ENCODE results near the gene KMT2B. TPM values are rescaled to one million over a fixed set of nuclear protein-coding genes. Genes with fewer than 3 reads are reported as not detected.
"Not testable (repeated sequence)": the region's sequence is repeated elsewhere in the genome, so short reads cannot be mapped to it uniquely, and the experiment has no call there.

Gene KMT2B
- total RNA-seq, 1 experiment from 2014 or later, result 21.4 TPM

DNA sequence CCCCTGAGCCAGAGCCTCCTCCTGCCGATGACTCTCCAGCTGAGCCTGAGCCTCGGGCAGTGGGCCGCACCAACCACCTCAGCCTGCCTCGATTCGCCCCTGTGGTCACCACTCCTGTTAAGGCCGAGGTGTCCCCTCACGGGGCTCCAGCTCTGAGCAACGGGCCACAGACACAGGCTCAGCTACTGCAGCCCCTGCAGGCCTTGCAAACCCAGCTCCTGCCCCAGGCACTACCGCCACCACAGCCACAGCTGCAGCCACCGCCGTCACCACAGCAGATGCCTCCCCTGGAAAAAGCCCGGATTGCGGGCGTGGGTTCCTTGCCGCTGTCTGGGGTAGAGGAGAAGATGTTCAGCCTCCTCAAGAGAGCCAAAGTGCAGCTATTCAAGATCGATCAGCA lies 3.6 kb downstream of the KMT2B start:
- Histone ChIP-seq H3K4me2 (ENCODE audit: low read depth, low read length, poor library complexity, severe bottlenecking) (no peak overlapping the region), H3K36me3 (ENCODE audit: insufficient read depth, low read length) (peaks cover 11% of the 10 kb centered on the region), H3K9me2 (replicated peaks; ENCODE audit: insufficient read depth, low read length) (no peaks in the 10 kb centered on the region)

DNA sequence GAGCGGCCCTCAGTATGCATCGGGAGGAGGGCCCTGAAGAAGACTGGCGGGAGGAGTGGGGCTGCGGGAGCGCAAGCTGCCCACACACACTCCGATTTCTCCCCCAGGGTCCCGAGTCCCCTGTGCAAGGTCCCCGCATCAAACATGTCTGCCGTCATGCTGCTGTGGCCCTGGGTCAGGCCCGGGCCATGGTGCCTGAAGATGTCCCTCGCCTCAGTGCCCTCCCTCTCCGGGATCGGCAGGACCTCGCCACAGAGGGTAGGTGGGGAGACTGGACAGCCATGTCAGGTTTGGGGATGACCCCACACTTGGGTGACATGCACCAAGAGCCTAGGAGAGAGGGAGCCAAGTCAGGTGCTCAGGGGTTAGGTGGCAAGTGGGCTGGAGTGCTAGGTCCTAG lies 4.7 kb downstream of the KMT2B start:
- Histone ChIP-seq H3K9me2 (replicated peaks; ENCODE audit: insufficient read depth, low read length) (no peaks in the 10 kb centered on the region), H4K20me1 (ENCODE audit: insufficient read depth, low read depth, low read length) (peaks cover 22% of the 10 kb centered on the region; the same call in 1 of the 2 replicates), H3K79me2 (ENCODE audit: low read length) (peaks cover 22% of the 10 kb centered on the region), H3K27ac (ENCODE audit: low read length) (no peak overlapping the region), H2AFZ (ENCODE audit: low read length) (no peak overlapping the region), H3K9me3 (ENCODE audit: low read length) (no peaks in the 10 kb centered on the region), H3K4me3 (ENCODE audit: low read length) (no peak overlapping the region), H3K36me3 (ENCODE audit: insufficient read depth, low read length) (peaks cover 11% of the 10 kb centered on the region), H3K9ac (ENCODE audit: low read length) (no peak overlapping the region), H3K4me1 (ENCODE audit: low read length) (peaks cover 8% of the 10 kb centered on the region), H3K4me2 (ENCODE audit: low read depth, low read length, poor library complexity, severe bottlenecking) (no peak overlapping the region), H3K27me3 (ENCODE audit: low read length) (no peaks in the 10 kb centered on the region)
- DNase-seq, result no peak

More for the DNA sequence above, 3.6 kb downstream of the KMT2B start:
- H2AFZ ChIP-seq (ENCODE audit: low read length), result no peak overlapping the region
- H3K27me3 ChIP-seq (ENCODE audit: low read length), result no peaks in the 10 kb centered on the region
- peaks cover 22% of the 10 kb centered on the region for H3K79me2 ChIP-seq (ENCODE audit: low read length)
- H3K27ac ChIP-seq (ENCODE audit: low read length), result no peak overlapping the region
- no peak overlapping the region for H3K4me3 ChIP-seq (ENCODE audit: low read length)
- no peak overlapping the region for H3K9ac ChIP-seq (ENCODE audit: low read length)
- peaks cover 22% of the 10 kb centered on the region; the same call in 1 of the 2 replicates for H4K20me1 ChIP-seq (ENCODE audit: insufficient read depth, low read depth, low read length)
- DNase-seq, result no peak
- H3K4me1 ChIP-seq (ENCODE audit: low read length), result peaks cover 12% of the 10 kb centered on the region
- no peaks in the 10 kb centered on the region for H3K9me3 ChIP-seq (ENCODE audit: low read length)

DNA sequence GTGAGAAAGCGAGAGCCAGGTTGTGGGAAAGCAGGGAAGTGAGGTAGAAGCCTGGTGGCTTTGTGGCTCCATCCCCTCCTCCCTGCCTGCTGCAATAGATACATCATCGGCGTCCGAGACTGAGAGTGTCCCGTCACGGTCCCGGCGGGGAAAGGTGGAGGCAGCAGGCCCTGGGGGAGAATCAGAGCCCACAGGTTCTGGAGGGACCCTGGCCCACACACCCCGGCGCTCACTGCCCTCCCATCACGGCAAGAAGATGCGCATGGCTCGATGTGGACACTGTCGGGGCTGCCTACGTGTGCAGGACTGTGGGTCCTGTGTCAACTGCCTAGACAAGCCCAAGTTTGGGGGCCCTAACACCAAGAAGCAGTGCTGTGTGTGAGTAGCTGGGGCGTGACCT lies 5.1 kb downstream of the KMT2B start:
- Histone ChIP-seq H3K27me3 (ENCODE audit: low read length) (no peaks in the 10 kb centered on the region), H3K27ac (ENCODE audit: low read length) (no peak overlapping the region), H3K79me2 (ENCODE audit: low read length) (peaks cover 22% of the 10 kb centered on the region), H4K20me1 (ENCODE audit: insufficient read depth, low read depth, low read length) (peaks cover 22% of the 10 kb centered on the region; the same call in 1 of the 2 replicates), H3K4me1 (ENCODE audit: low read length) (peaks cover 8% of the 10 kb centered on the region), H2AFZ (ENCODE audit: low read length) (no peak overlapping the region), H3K4me3 (ENCODE audit: low read length) (no peak overlapping the region), H3K9me3 (ENCODE audit: low read length) (no peaks in the 10 kb centered on the region), H3K4me2 (ENCODE audit: low read depth, low read length, poor library complexity, severe bottlenecking) (no peak overlapping the region), H3K36me3 (ENCODE audit: insufficient read depth, low read length) (peaks cover 11% of the 10 kb centered on the region), H3K9ac (ENCODE audit: low read length) (no peak overlapping the region), H3K9me2 (replicated peaks; ENCODE audit: insufficient read depth, low read length) (no peaks in the 10 kb centered on the region)
- DNase-seq, result no peak

DNA sequence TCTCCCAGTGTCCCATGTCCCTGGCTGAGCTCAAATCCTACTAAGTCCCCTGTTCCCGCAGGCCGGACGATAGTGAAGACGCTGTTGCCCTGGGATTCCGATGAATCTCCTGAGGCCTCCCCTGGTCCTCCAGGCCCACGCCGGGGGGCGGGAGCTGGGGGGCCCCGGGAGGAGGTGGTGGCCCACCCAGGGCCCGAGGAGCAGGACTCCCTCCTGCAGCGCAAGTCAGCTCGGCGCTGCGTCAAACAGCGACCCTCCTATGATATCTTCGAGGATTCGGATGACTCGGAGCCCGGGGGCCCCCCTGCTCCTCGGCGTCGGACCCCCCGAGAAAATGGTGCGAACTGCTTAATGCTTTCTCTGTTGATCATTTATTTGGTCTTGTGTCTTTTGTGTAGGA lies 5.9 kb downstream of the KMT2B start:
- DNase-seq, result no peak
- no peak overlapping the region for H3K4me2 ChIP-seq (ENCODE audit: low read depth, low read length, poor library complexity, severe bottlenecking)
- no peaks in the 10 kb centered on the region for H3K9me2 ChIP-seq (replicated peaks; ENCODE audit: insufficient read depth, low read length)
- no peak overlapping the region for H3K9ac ChIP-seq (ENCODE audit: low read length)
- no peaks in the 10 kb centered on the region for H3K27me3 ChIP-seq (ENCODE audit: low read length)
- H3K36me3 ChIP-seq (ENCODE audit: insufficient read depth, low read length), result peaks cover 11% of the 10 kb centered on the region
- peaks cover 20% of the 10 kb centered on the region; the same call in 1 of the 2 replicates for H4K20me1 ChIP-seq (ENCODE audit: insufficient read depth, low read depth, low read length)
- no peaks in the 10 kb centered on the region for H3K9me3 ChIP-seq (ENCODE audit: low read length)
- peaks cover 8% of the 10 kb centered on the region for H3K4me1 ChIP-seq (ENCODE audit: low read length)
- no peak overlapping the region for H3K4me3 ChIP-seq (ENCODE audit: low read length)
- H3K79me2 ChIP-seq (ENCODE audit: low read length), result peaks cover 16% of the 10 kb centered on the region
- H3K27ac ChIP-seq (ENCODE audit: low read length), result no peak overlapping the region
- no peak overlapping the region for H2AFZ ChIP-seq (ENCODE audit: low read length)

DNA sequence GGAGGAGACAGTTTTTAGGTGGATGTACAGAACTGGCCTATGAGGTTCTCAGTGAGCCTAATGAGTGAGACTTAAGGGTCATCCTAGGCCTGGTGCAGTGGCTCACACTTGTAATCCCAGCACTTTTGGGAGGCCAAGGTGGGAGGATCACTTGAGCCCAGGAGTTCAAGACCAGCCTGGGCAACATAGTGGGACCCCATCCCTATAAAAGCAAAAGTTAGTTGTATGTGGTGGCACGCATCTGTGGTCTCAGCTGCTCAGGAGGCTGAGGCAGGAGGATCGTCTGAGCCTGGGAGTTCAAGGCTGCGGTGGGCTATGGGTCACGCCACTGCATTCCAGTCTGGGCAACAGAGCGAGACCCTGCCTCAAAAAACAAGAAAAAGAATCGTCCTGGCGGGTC lies 6.3 kb downstream of the KMT2B start:
- peaks cover 11% of the 10 kb centered on the region for H3K36me3 ChIP-seq (ENCODE audit: insufficient read depth, low read length)
- not testable (repeated sequence) for DNase-seq; H3K27me3 ChIP-seq (ENCODE audit: low read length); H3K27ac ChIP-seq (ENCODE audit: low read length); H3K9me3 ChIP-seq (ENCODE audit: low read length); H3K4me3 ChIP-seq (ENCODE audit: low read length); H2AFZ ChIP-seq (ENCODE audit: low read length); H3K9me2 ChIP-seq (replicated peaks; ENCODE audit: insufficient read depth, low read length); H3K4me2 ChIP-seq (ENCODE audit: low read depth, low read length, poor library complexity, severe bottlenecking); H3K4me1 ChIP-seq (ENCODE audit: low read length); H3K9ac ChIP-seq (ENCODE audit: low read length)
- H4K20me1 ChIP-seq (ENCODE audit: insufficient read depth, low read depth, low read length), result peaks cover 15% of the 10 kb centered on the region; the same call in 1 of the 2 replicates
- peaks cover 12% of the 10 kb centered on the region for H3K79me2 ChIP-seq (ENCODE audit: low read length)

DNA sequence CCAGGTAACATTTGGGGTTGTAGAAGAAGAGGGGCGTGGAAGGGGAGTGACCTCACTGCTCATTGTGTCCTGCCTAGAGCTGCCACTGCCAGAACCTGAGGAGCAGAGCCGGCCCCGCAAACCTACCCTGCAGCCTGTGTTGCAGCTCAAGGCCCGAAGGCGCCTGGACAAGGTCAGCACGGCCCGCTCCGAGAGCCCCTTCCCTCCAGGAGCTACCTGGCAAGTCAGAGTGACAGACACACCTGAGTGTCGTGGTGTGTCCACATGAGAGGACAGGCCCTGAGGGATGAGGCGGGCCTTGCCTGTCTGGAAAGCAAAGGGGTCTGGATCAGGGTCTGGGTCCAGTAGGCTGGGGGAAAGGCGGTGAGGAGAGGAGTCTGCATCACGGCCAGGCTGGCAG lies 6.8 kb downstream of the KMT2B start:
- Histone ChIP-seq H3K4me2 (ENCODE audit: low read depth, low read length, poor library complexity, severe bottlenecking) (no peak overlapping the region), H3K79me2 (ENCODE audit: low read length) (peaks cover 7% of the 10 kb centered on the region)

DNA sequence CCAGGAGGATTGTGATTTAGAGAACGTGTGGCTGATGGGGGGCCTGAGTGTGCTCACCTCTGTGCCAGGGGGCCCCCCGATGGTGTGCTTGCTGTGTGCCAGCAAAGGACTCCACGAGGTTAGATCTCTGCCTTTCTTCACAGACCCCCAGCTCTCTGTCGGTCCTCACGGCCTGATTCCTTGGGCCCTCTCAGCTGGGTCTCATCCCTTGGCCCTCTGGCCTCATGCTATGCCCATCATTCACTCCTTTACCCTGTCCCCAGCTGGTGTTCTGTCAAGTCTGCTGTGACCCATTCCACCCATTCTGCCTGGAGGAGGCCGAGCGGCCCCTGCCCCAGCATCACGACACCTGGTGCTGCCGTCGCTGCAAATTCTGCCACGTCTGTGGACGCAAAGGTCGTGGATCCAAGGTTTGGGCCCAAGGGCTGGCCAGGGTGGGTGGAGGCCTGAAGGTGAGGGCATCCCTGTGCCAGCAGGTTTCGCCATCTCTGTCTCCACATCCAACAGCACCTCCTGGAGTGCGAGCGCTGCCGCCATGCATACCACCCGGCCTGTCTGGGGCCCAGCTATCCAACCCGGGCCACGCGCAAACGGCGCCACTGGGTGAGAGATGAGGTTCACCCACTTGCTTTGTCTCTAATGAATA lies 7.5 kb downstream of the KMT2B start:
- H4K20me1 ChIP-seq (ENCODE audit: insufficient read depth, low read depth, low read length), result 0 out of 2 replicates have a peak, but pooled peaks cover 4% of the 10 kb centered on the region
- H3K9me3 ChIP-seq (ENCODE audit: low read length), result no peaks in the 10 kb centered on the region
- no peak overlapping the region for H2AFZ ChIP-seq (ENCODE audit: low read length)
- H3K9me2 ChIP-seq (replicated peaks; ENCODE audit: insufficient read depth, low read length), result no peaks in the 10 kb centered on the region
- no peak overlapping the region for H3K4me2 ChIP-seq (ENCODE audit: low read depth, low read length, poor library complexity, severe bottlenecking)
- no peak overlapping the region for H3K27ac ChIP-seq (ENCODE audit: low read length)
- no peaks in the 10 kb centered on the region for H3K27me3 ChIP-seq (ENCODE audit: low read length)
- H3K4me1 ChIP-seq (ENCODE audit: low read length), result no peaks in the 10 kb centered on the region
- no peak for DNase-seq
- H3K79me2 ChIP-seq (ENCODE audit: low read length), result no peaks in the 10 kb centered on the region
- peaks cover 3% of the 10 kb centered on the region for H3K36me3 ChIP-seq (ENCODE audit: insufficient read depth, low read length)
- H3K4me3 ChIP-seq (ENCODE audit: low read length), result no peak overlapping the region
- no peak overlapping the region for H3K9ac ChIP-seq (ENCODE audit: low read length)

More for the DNA sequence above, 6.8 kb downstream of the KMT2B start:
- Histone ChIP-seq H4K20me1 (ENCODE audit: insufficient read depth, low read depth, low read length) (peaks cover 11% of the 10 kb centered on the region; the same call in 1 of the 2 replicates), H2AFZ (ENCODE audit: low read length) (no peak overlapping the region), H3K4me1 (ENCODE audit: low read length) (peaks cover under 1% of the 10 kb centered on the region; the same call in 1 of the 2 replicates), H3K4me3 (ENCODE audit: low read length) (no peak overlapping the region), H3K36me3 (ENCODE audit: insufficient read depth, low read length) (peaks cover 11% of the 10 kb centered on the region), H3K9me2 (replicated peaks; ENCODE audit: insufficient read depth, low read length) (no peaks in the 10 kb centered on the region), H3K9ac (ENCODE audit: low read length) (no peak overlapping the region), H3K27ac (ENCODE audit: low read length) (no peak overlapping the region), H3K9me3 (ENCODE audit: low read length) (no peaks in the 10 kb centered on the region), H3K27me3 (ENCODE audit: low read length) (no peaks in the 10 kb centered on the region)
- DNase-seq, result no peak

DNA sequence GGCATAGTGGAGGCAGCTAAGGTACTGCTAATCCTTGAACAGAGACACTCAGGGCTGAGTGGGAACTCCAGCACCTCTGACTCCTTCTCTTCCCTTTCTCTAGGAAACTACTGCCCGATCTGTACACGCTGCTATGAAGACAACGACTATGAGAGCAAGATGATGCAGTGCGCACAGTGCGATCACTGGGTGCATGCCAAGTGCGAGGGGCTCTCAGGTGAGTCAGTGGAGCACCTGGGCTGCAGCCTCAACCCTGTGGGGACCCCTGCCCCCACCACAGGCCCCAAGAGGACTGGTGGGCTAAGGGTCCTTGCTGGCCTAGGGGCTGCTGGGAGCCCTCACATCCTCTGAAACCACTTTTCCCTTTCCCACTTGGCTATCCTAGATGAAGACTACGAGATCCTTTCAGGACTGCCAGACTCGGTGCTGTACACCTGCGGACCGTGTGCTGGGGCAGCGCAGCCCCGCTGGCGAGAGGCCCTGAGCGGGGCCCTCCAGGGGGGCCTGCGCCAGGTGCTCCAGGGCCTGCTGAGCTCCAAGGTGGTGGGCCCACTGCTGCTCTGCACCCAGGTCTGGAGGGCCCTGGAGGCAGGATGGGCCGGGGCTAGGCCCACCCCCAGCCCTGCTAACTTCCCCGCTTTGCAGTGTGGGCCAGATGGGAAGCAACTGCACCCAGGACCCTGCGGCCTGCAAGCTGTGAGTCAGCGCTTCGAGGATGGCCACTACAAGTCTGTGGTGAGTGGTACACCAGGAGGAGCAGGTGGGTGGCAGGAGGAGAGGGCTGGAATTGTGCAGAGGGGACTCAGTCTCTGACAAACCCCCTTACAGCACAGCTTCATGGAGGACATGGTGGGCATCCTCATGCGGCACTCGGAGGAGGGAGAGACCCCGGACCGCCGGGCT lies 9.5 kb downstream of the KMT2B start:
- Histone ChIP-seq H3K27ac (ENCODE audit: low read length) (no peak overlapping the region), H3K36me3 (ENCODE audit: insufficient read depth, low read length) (peaks cover 6% of the 10 kb centered on the region; the same call in 1 of the 2 replicates), H4K20me1 (ENCODE audit: insufficient read depth, low read depth, low read length) (0 out of 2 replicates have a peak, but pooled peaks cover 9% of the 10 kb centered on the region), H3K27me3 (ENCODE audit: low read length) (no peaks in the 10 kb centered on the region), H3K9me3 (ENCODE audit: low read length) (no peaks in the 10 kb centered on the region), H3K79me2 (ENCODE audit: low read length) (no peaks in the 10 kb centered on the region), H3K9ac (ENCODE audit: low read length) (no peak overlapping the region), H3K4me2 (ENCODE audit: low read depth, low read length, poor library complexity, severe bottlenecking) (no peak overlapping the region), H3K4me3 (ENCODE audit: low read length) (no peak overlapping the region), H3K4me1 (ENCODE audit: low read length) (no peaks in the 10 kb centered on the region), H3K9me2 (replicated peaks; ENCODE audit: insufficient read depth, low read length) (no peaks in the 10 kb centered on the region), H2AFZ (ENCODE audit: low read length) (no peak overlapping the region)
- DNase-seq, result no peak
